ENCODE measurements around the gene NRXN2. TPM values are rescaled to one million over a fixed set of nuclear protein-coding genes. Genes with fewer than 3 reads are reported as not detected.

The NRXN2 gene
- total RNA-seq, 1 experiment from 2014 or later, result 0.15 TPM

DNA sequence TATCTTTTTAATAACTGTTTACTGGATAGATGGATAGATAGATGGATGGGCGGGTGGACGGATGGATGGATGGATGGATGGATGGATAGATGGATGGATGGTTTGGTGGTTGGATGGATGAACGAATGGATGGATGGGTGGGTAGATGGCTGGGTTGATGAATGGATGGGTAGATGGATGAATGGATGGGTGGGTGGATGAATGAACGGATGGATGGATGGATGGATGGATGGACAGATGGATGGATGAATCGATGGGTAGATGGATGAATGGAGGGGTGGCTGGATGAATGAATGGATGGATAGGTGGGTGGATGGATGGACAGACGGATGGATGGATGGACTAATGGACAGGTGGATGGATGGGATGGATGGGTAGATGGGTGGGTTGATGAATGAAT is 145.8 kb downstream of the NRXN2 start:
- no peaks in the 10 kb centered on the region for H3K36me3 ChIP-seq (ENCODE audit: control insufficient read depth, insufficient read depth, low read length)
- BruUV-seq (replicated peaks), result no TSS peak
- no peak overlapping the region for H3K4me3 ChIP-seq (ENCODE audit: low read depth in 2 of 2, low read length in 2 of 2)
- ChIA-PET POLR2A (no interaction called here), CTCF (no interaction called here)
- TF ChIP-seq, protein P1, sequence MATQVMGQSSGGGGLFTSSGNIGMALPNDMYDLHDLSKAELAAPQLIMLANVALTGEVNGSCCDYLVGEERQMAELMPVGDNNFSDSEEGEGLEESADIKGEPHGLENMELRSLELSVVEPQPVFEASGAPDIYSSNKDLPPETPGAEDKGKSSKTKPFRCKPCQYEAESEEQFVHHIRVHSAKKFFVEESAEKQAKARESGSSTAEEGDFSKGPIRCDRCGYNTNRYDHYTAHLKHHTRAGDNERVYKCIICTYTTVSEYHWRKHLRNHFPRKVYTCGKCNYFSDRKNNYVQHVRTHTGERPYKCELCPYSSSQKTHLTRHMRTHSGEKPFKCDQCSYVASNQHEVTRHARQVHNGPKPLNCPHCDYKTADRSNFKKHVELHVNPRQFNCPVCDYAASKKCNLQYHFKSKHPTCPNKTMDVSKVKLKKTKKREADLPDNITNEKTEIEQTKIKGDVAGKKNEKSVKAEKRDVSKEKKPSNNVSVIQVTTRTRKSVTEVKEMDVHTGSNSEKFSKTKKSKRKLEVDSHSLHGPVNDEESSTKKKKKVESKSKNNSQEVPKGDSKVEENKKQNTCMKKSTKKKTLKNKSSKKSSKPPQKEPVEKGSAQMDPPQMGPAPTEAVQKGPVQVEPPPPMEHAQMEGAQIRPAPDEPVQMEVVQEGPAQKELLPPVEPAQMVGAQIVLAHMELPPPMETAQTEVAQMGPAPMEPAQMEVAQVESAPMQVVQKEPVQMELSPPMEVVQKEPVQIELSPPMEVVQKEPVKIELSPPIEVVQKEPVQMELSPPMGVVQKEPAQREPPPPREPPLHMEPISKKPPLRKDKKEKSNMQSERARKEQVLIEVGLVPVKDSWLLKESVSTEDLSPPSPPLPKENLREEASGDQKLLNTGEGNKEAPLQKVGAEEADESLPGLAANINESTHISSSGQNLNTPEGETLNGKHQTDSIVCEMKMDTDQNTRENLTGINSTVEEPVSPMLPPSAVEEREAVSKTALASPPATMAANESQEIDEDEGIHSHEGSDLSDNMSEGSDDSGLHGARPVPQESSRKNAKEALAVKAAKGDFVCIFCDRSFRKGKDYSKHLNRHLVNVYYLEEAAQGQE (IDR thresholded peaks at IDR 0.05; ENCODE audit: insufficient read depth in 1 of 2, low read depth in 2 of 2, low read length in 1 of 2), result no peak
- TF ChIP-seq CTCF (IDR thresholded peaks at IDR 0.05) (no peak), SIN3A (IDR thresholded peaks at IDR 0.05; ENCODE audit: borderline replicate concordance, insufficient read depth, low read depth, low read length) (no peak), POLR2AphosphoS5 (IDR thresholded peaks at IDR 0.05; ENCODE audit: low read depth, low read length) (no peak), TCF7L2 (IDR thresholded peaks at IDR 0.05; ENCODE audit: low read depth, low read length) (no peak)
- intact Hi-C loops (cut with micrococcal nuclease; ENCODE audit: unreplicated experiment), result no loop called here
- ATAC-seq (no peak), DNase-seq (ENCODE audit: low read depth, low spot score) (no peak)
- in situ Hi-C loops (cut with HindIII; ENCODE audit: low pct_unique_long_range_greater_than_20kb, low sequenced_read_pairs), result no loop called here
- H3K27me3 ChIP-seq (ENCODE audit: control insufficient read depth, insufficient read depth, low read length), result peaks cover 2% of the 10 kb centered on the region; the same call in 1 of the 2 replicates
- H3K27ac ChIP-seq (ENCODE audit: low read length), result no peak overlapping the region
- no peaks in the 10 kb centered on the region for H3K4me1 ChIP-seq (ENCODE audit: control insufficient read depth, insufficient read depth, low read length)
- no peaks in the 10 kb centered on the region for H3K9me3 ChIP-seq (ENCODE audit: control insufficient read depth, insufficient read depth, low read depth, low read length)

GRCh38 chr11:64572143-64572542 is 150.9 kb downstream of the NRXN2 start:
- BruUV-seq (replicated peaks), result no TSS peak
- POLR2A ChIA-PET, result no interaction called here
- H3K27me3 ChIP-seq (ENCODE audit: control insufficient read depth, insufficient read depth, low read length), result peaks cover 2% of the 10 kb centered on the region; the same call in 1 of the 2 replicates
- no peaks in the 10 kb centered on the region for H3K9me3 ChIP-seq (ENCODE audit: control insufficient read depth, insufficient read depth, low read depth, low read length)
- TF ChIP-seq, protein P1 (IDR thresholded peaks at IDR 0.05; ENCODE audit: insufficient read depth in 1 of 2, low read depth in 2 of 2, low read length in 1 of 2), result no peak
- TF ChIP-seq TCF7L2 (IDR thresholded peaks at IDR 0.05; ENCODE audit: low read depth, low read length), result no peak
- TF ChIP-seq SIN3A (IDR thresholded peaks at IDR 0.05; ENCODE audit: borderline replicate concordance, insufficient read depth, low read depth, low read length), result no peak
- no peak for TF ChIP-seq CTCF (IDR thresholded peaks at IDR 0.05)
- TF ChIP-seq POLR2AphosphoS5 (IDR thresholded peaks at IDR 0.05; ENCODE audit: low read depth, low read length), result no peak
- intact Hi-C loops (cut with micrococcal nuclease; ENCODE audit: unreplicated experiment) (no loop called here), in situ Hi-C loops (cut with HindIII; ENCODE audit: low pct_unique_long_range_greater_than_20kb, low sequenced_read_pairs) (no loop called here)
- H3K4me1 ChIP-seq (ENCODE audit: control insufficient read depth, insufficient read depth, low read length), result no peaks in the 10 kb centered on the region
- DNase-seq (ENCODE audit: low read depth, low spot score), result no peak
- no peaks in the 10 kb centered on the region for H3K36me3 ChIP-seq (ENCODE audit: control insufficient read depth, insufficient read depth, low read length)
- H3K27ac ChIP-seq (ENCODE audit: low read length), result no peak overlapping the region
- no peak for ATAC-seq
- CTCF ChIA-PET, result interaction anchor here (0.6 kb wide), 1 partner anchor 118 kb away, joined by 6 read pairs; no protein-coding TSS in a partner anchor
- H3K4me3 ChIP-seq (ENCODE audit: low read depth in 2 of 2, low read length in 2 of 2), result no peak overlapping the region
